Mesenchymal stem cell (in vitro differentiated cells and primary cell): ENCODE data around the gene TSSK6.

Source experiments
- DNase-seq: peaks from one replicate; pipeline ENCODE4 v3.0.0-alpha.2; 2013
- H2AFZ ChIP-seq: one replicate; pipeline ENCODE4 v1.6.1; 2013; ENCODE audit warnings: low read depth, mild to moderate bottlenecking, control low read depth, inconsistent platforms, low read length, moderate library complexity
- H2AK5ac ChIP-seq: 2 replicates; pipeline ENCODE4 v1.6.1; 2013; ENCODE audit warnings: low read length, moderate library complexity, mild to moderate bottlenecking, inconsistent platforms; ENCODE audit not compliant: severe bottlenecking
- H2BK120ac ChIP-seq: one replicate; pipeline ENCODE4 v1.6.1; 2013; ENCODE audit warnings: low read depth, mild to moderate bottlenecking, inconsistent platforms, low read length, moderate library complexity
- H2BK12ac ChIP-seq, 2 experiments: one replicate each; pipeline ENCODE4 v1.6.1; 2013; ENCODE audit warnings: inconsistent platforms in 2 of 2, low read length in 2 of 2, mild to moderate bottlenecking in 2 of 2, moderate library complexity in 2 of 2, control low read depth in 1 of 2
- H2BK15ac ChIP-seq: one replicate; pipeline ENCODE4 v1.6.1; 2013; ENCODE audit warnings: mild to moderate bottlenecking, low read depth, inconsistent platforms; ENCODE audit not compliant: poor library complexity, severe bottlenecking
- H2BK5ac ChIP-seq: 2 replicates; pipeline ENCODE4 v1.6.1; 2013; ENCODE audit warnings: low read depth, mild to moderate bottlenecking, low read length, control low read depth, inconsistent platforms; ENCODE audit not compliant: poor library complexity, severe bottlenecking
- H3K14ac ChIP-seq, 2 experiments: one replicate each; pipeline ENCODE4 v1.6.1; 2013; ENCODE audit warnings: inconsistent platforms in 2 of 2, low read length in 2 of 2, control low read depth in 1 of 2, mild to moderate bottlenecking in 1 of 2, moderate library complexity in 1 of 2
- H3K18ac ChIP-seq, 2 experiments: one replicate each; pipeline ENCODE4 v1.6.1; 2013; ENCODE audit warnings: inconsistent platforms in 2 of 2, low read length in 2 of 2, control low read depth in 1 of 2, low read depth in 1 of 2, mild to moderate bottlenecking in 1 of 2
- H3K23ac ChIP-seq, 2 experiments: one replicate each; pipeline ENCODE4 v1.6.1; 2013; ENCODE audit warnings: inconsistent platforms in 2 of 2, low read length in 2 of 2, mild to moderate bottlenecking in 2 of 2, moderate library complexity in 2 of 2, control low read depth in 1 of 2
- H3K27ac ChIP-seq: 2 replicates; pipeline ENCODE4 v1.5.1; 2013; ENCODE audit warnings: mild to moderate bottlenecking, moderate library complexity, low read length, control low read depth, inconsistent platforms; ENCODE audit not compliant: poor library complexity, severe bottlenecking
- H3K27me3 ChIP-seq, 2 experiments: 2 replicates each; pipeline versions ENCODE4 v1.6.1 to v1.7.0; 2013; ENCODE audit warnings: low read length in 2 of 2, mild to moderate bottlenecking in 2 of 2, moderate library complexity in 2 of 2, control low read depth in 1 of 2, inconsistent platforms in 1 of 2; ENCODE audit not compliant: control insufficient read depth in 1 of 2, insufficient read depth in 1 of 2
- H3K36me3 ChIP-seq, 2 experiments: 2 replicates each; pipeline versions ENCODE4 v1.6.1 to v1.7.0; 2013; ENCODE audit warnings: low read length in 2 of 2, control low read depth in 1 of 2, inconsistent platforms in 1 of 2, low read depth in 1 of 2, mild to moderate bottlenecking in 1 of 2; ENCODE audit not compliant: insufficient read depth in 2 of 2, control insufficient read depth in 1 of 2
- H3K4ac ChIP-seq, 2 experiments: one replicate each; pipeline ENCODE4 v1.6.1; 2013; ENCODE audit warnings: inconsistent platforms in 2 of 2, low read length in 2 of 2, mild to moderate bottlenecking in 2 of 2, moderate library complexity in 2 of 2, control low read depth in 1 of 2, low read depth in 1 of 2
- H3K4me1 ChIP-seq: 2 replicates; pipeline ENCODE4 v1.6.1; 2013; ENCODE audit warnings: low read depth, low read length, control low read depth; ENCODE audit not compliant: control insufficient read depth, insufficient read depth
- H3K4me2 ChIP-seq: 2 replicates; pipeline ENCODE4 v1.6.1; 2013; ENCODE audit warnings: low read length, mild to moderate bottlenecking, inconsistent platforms; ENCODE audit not compliant: poor library complexity, severe bottlenecking
- H3K4me3 ChIP-seq, 2 experiments: 2 replicates each; pipeline versions ENCODE4 v1.5.1 to v1.7.0; 2013; ENCODE audit warnings: low read length in 2 of 2, mild to moderate bottlenecking in 2 of 2, control low read depth in 1 of 2, low read depth in 1 of 2; ENCODE audit not compliant: insufficient read depth in 1 of 2
- H3K79me1 ChIP-seq: replicated peaks from 2 replicates; pipeline ENCODE4 v1.6.1; 2013; ENCODE audit warnings: mild to moderate bottlenecking, control low read depth, low read length, inconsistent platforms; ENCODE audit not compliant: poor library complexity, severe bottlenecking
- H3K9ac ChIP-seq: 2 replicates; pipeline ENCODE4 v1.7.0; 2013; ENCODE audit warnings: mild to moderate bottlenecking, low read length, moderate library complexity
- H3K9me3 ChIP-seq: 2 replicates; pipeline ENCODE4 v1.7.0; 2013; ENCODE audit warnings: mild to moderate bottlenecking, low read length; ENCODE audit not compliant: control insufficient read depth
- H4K8ac ChIP-seq: one replicate; pipeline ENCODE4 v1.6.1; 2013; ENCODE audit warnings: inconsistent platforms, mild to moderate bottlenecking, low read length, moderate library complexity
- H4K91ac ChIP-seq: one replicate; pipeline ENCODE4 v1.6.1; 2013; ENCODE audit warnings: mild to moderate bottlenecking, low read length, inconsistent platforms
- WGBS: methylation state at CpG from one replicate; pipeline ENCODE4 v1.1.7; 2013; ENCODE audit warnings: mixed read lengths; 5-methylcytosine and 5-hydroxymethylcytosine counted together

Gene TSSK6

DNA sequence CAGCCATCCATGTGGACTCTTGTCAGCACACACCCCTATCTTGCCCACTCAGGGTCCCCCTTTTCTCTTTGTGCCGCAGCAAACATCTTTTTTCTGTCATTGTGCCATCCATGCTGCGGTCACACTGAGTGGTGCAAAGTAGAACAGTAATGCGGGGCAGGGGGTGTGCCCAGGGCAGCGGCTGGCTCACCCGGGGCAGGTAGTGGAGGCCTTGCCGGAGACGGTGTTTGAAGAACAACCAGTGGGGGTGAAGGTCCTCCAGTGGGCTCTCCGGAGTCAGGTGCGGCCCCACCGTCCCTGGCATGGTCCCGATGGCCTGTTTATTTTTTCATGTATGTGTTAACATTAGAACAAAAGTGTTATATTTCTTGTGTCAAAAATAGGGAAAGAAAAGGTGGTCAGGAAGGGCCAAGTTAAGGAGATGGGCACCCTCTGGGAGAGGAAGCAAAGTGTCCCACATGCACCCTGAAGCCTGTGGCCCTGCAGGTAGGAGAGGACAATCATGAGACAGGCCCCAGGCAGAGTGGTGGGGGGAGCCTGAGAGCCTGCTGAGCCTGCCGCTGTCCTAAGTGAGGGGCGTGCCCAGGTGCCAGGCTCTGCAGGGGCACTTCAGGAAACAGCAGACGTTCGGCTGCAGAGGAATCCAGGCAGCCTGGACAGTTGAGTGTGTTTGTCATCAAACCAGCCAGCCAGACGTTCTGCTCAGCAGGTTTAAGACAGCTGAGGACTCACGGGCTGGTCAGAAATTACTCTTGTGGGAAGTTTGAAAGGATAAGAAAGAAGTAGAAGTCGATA lies 12.3 kb downstream of the TSSK6 start:
- Histone ChIP-seq H3K9me3 (no peaks in the 10 kb centered on the region), H4K91ac (no peak overlapping the region), H4K8ac (no peak overlapping the region), H3K4me2 (no peak overlapping the region), H3K9ac (no peak overlapping the region), H3K18ac (no peak overlapping the region), H2AK5ac (no peak overlapping the region), H2AFZ (no peak overlapping the region), H2BK15ac (no peak overlapping the region), H2BK12ac (no peak overlapping the region), H2BK120ac (no peak overlapping the region), H3K4ac (no peak overlapping the region), H3K4me1 (no peaks in the 10 kb centered on the region), H3K36me3 (peaks cover 92 to 100% of the 10 kb centered on the region in 2 experiments), H3K79me1 (peaks cover 55% of the 10 kb centered on the region), H3K14ac (no peak overlapping the region), H3K23ac (no peak overlapping the region), H3K27ac (no peak overlapping the region), H3K4me3 (no peak overlapping the region), H3K27me3 (no peaks in the 10 kb centered on the region), H2BK5ac (no peak overlapping the region)
- DNase-seq = no peak
- WGBS = 95% methylated on average over 18 of the region's 18 CpGs

DNA sequence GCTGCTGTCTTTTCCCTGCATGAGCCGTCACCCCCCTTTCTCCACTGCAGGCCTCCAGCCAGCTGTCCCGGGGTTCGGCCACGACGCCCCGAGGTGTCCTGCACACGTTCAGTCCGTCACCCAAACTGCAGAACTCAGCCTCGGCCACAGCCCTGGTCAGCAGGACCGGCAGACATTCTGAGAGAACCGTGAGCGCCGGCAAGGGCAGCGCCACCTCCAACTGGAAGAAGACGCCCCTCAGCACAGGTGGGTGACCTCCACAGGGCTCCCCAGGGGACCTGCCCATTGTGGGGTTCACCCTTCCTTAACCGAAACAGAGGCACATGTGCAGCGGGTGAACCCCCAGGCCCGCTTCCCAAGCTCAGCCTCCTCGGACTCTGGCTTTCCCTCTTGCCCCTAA lies 13.1 kb downstream of the TSSK6 start:
- no peaks in the 10 kb centered on the region for H3K9me3 ChIP-seq
- no peak overlapping the region for H2AK5ac ChIP-seq
- H4K8ac ChIP-seq = no peak overlapping the region
- no peak overlapping the region for H3K18ac ChIP-seq
- no peak overlapping the region for H3K27ac ChIP-seq
- no peak overlapping the region for H2BK12ac ChIP-seq
- H3K36me3 ChIP-seq = peaks cover 93 to 99% of the 10 kb centered on the region in 2 experiments
- no peak overlapping the region for H3K4ac ChIP-seq
- no peak overlapping the region for H4K91ac ChIP-seq
- WGBS = 97% methylated on average over 19 of the region's 19 CpGs
- H3K14ac ChIP-seq = no peak overlapping the region
- H3K79me1 ChIP-seq = peaks cover 59% of the 10 kb centered on the region
- no peaks in the 10 kb centered on the region for H3K4me1 ChIP-seq
- no peak overlapping the region for H3K23ac ChIP-seq
- no peak overlapping the region for H2BK15ac ChIP-seq
- no peak for DNase-seq
- H3K4me2 ChIP-seq = no peak overlapping the region
- H3K9ac ChIP-seq = no peak overlapping the region
- H3K4me3 ChIP-seq = no peak overlapping the region
- H3K27me3 ChIP-seq = no peaks in the 10 kb centered on the region
- H2BK120ac ChIP-seq = no peak overlapping the region
- H2AFZ ChIP-seq = no peak overlapping the region
- no peak overlapping the region for H2BK5ac ChIP-seq

DNA sequence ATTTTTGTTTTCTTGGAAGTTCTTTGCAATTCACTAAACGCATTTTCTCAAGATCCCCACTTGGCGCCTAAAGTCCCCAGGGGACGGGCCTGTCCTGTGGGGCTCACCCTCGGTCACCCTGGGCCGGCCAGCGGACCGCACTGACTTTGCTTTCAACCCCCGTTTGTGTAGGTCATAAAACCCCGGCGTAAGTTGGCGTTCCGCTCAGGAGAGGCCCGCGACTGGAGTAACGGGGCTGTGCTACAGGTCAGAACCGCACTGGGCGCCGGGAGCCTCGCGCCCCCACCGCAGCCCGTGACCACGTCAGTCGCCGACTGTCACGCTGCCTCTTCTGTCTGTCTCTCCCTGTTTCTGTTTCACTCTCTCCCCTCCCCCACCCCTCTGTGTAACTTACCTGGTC lies 13.6 kb downstream of the TSSK6 start:
- Histone ChIP-seq H3K27ac (no peak overlapping the region), H3K23ac (no peak overlapping the region), H3K4me3 (no peak overlapping the region), H2BK120ac (no peak overlapping the region), H2AFZ (no peak overlapping the region), H4K91ac (no peak overlapping the region), H3K27me3 (no peaks in the 10 kb centered on the region), H3K9me3 (no peaks in the 10 kb centered on the region), H3K18ac (no peak overlapping the region), H3K4me2 (no peak overlapping the region), H3K36me3 (peaks cover 96 to 99% of the 10 kb centered on the region in 2 experiments), H2BK15ac (no peak overlapping the region), H2AK5ac (no peak overlapping the region), H3K4me1 (no peaks in the 10 kb centered on the region), H2BK12ac (no peak overlapping the region), H3K4ac (no peak overlapping the region), H2BK5ac (no peak overlapping the region), H4K8ac (no peak overlapping the region), H3K9ac (no peak overlapping the region), H3K79me1 (peaks cover 60% of the 10 kb centered on the region), H3K14ac (no peak overlapping the region)
- no peak for DNase-seq
- WGBS = 98% methylated on average over 15 of the region's 26 CpGs

DNA sequence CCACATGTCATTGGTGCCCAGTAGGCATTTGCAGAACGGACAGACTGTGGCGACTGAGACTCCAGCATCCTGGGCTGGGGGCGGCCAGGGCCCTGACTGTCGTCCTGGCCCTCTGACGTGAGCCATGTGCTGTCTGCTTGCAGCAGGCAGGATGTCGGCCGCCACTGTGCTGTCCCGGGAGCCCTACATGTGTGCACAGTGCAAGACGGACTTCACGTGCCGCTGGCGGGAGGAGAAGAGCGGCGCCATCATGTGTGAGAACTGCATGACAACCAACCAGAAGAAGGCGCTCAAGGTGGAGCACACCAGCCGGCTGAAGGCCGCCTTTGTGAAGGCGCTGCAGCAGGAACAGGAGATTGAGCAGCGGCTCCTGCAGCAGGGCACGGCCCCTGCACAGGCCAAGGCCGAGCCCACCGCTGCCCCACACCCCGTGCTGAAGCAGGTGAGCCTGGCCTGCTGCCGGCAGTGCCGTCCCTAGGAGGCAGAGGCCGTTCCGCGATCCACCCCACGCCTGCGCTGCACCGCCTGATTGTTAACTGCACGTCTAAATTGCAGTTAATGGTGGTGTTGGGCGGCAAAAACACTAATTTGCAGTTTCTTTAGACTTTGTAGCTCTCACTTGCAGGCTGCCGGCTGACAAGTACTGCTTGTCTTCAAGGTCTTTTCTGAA lies 14.2 kb downstream of the TSSK6 start:
- Histone ChIP-seq H3K9me3 (no peaks in the 10 kb centered on the region), H2BK15ac (no peak overlapping the region), H3K18ac (no peak overlapping the region), H2BK120ac (no peak overlapping the region), H2BK12ac (no peak overlapping the region), H2BK5ac (no peak overlapping the region), H2AFZ (no peak overlapping the region), H3K36me3 (peaks cover 97 to 99% of the 10 kb centered on the region in 2 experiments), H4K91ac (no peak overlapping the region), H3K27ac (no peak overlapping the region), H3K27me3 (no peaks in the 10 kb centered on the region), H4K8ac (no peak overlapping the region), H3K23ac (no peak overlapping the region), H3K4ac (no peak overlapping the region), H3K14ac (no peak overlapping the region), H3K9ac (no peak overlapping the region), H2AK5ac (no peak overlapping the region), H3K4me2 (no peak overlapping the region), H3K79me1 (peaks cover 65% of the 10 kb centered on the region), H3K4me1 (no peaks in the 10 kb centered on the region), H3K4me3 (no peak overlapping the region)
- DNase-seq = no peak
- 93% methylated on average over 34 of the region's 34 CpGs for WGBS
